ENCODE measurements around the gene NDUFS2. TPM values are rescaled to one million over a fixed set of nuclear protein-coding genes. Genes with fewer than 3 reads are reported as not detected.
"Not testable (repeated sequence)": the region's sequence is repeated elsewhere in the genome, so short reads cannot be mapped to it uniquely, and the experiment has no call there.

NDUFS2 gene
- total RNA-seq, 4 donors from 2014 or later: 206 to 260 (median 226) TPM

- no peak overlapping the region for H3K27ac ChIP-seq
- no peak for DNase-seq
- intact Hi-C loops (cut with DNase I; ENCODE audit: low total_unique reads): no loop called here
- in situ Hi-C loops (cut with MboI; ENCODE audit: low sequenced_read_pairs in 4 of 4): no loop called here
- ATAC-seq: no peak
- H3K36me3 ChIP-seq: no peaks in the 10 kb centered on the region
- H3K9me3 ChIP-seq: no peaks in the 10 kb centered on the region
- no peaks in the 10 kb centered on the region for H3K4me1 ChIP-seq
- no peaks in the 10 kb centered on the region for H3K27me3 ChIP-seq
- TF ChIP-seq POLR2A (IDR thresholded peaks at IDR 0.05): no peak
- TF ChIP-seq CTCF (IDR thresholded peaks at IDR 0.05 in 4 of 5, conservative IDR thresholded peaks at IDR 0.05 in 1 of 5): no peak
- H3K4me3 ChIP-seq: no peak overlapping the region
Observed at GRCh38 chr1:161242313-161242712, 40.1 kb downstream of the NDUFS2 start.

- Histone ChIP-seq H3K27ac (no peak overlapping the region), H3K4me3 (no peak overlapping the region), H3K9me3 (no peaks in the 10 kb centered on the region), H3K4me1 (no peaks in the 10 kb centered on the region), H3K27me3 (no peaks in the 10 kb centered on the region), H3K36me3 (no peaks in the 10 kb centered on the region)
- in situ Hi-C loops (cut with MboI; ENCODE audit: low sequenced_read_pairs in 4 of 4) (no loop called here), intact Hi-C loops (cut with DNase I; ENCODE audit: low total_unique reads) (no loop called here)
- TF ChIP-seq CTCF (IDR thresholded peaks at IDR 0.05 in 4 of 5, conservative IDR thresholded peaks at IDR 0.05 in 1 of 5) (no peak), POLR2A (IDR thresholded peaks at IDR 0.05) (no peak)
- no peak for ATAC-seq
- no peak for DNase-seq
Observed at GRCh38 chr1:161244888-161245287, 42.7 kb downstream of the NDUFS2 start.

- intact Hi-C loops (cut with DNase I; ENCODE audit: low total_unique reads); H3K27me3 ChIP-seq: not testable (repeated sequence)
Observed at GRCh38 chr1:161250100-161250499, 47.9 kb downstream of the NDUFS2 start.

GRCh38 chr1:161250829-161251228, 48.7 kb downstream of the NDUFS2 start:
- Histone ChIP-seq H3K9me3 (no peaks in the 10 kb centered on the region), H3K4me3 (no peak overlapping the region), H3K27ac (no peak overlapping the region), H3K27me3 (no peaks in the 10 kb centered on the region), H3K36me3 (no peaks in the 10 kb centered on the region), H3K4me1 (no peaks in the 10 kb centered on the region)
- in situ Hi-C loops (cut with MboI; ENCODE audit: low sequenced_read_pairs in 4 of 4): no loop called here
- intact Hi-C loops (cut with DNase I; ENCODE audit: low total_unique reads): no loop called here
- TF ChIP-seq POLR2A (IDR thresholded peaks at IDR 0.05) (no peak), CTCF (IDR thresholded peaks at IDR 0.05 in 4 of 5, conservative IDR thresholded peaks at IDR 0.05 in 1 of 5) (no peak)
- DNase-seq: no peak
- no peak for ATAC-seq

More at GRCh38 chr1:161250100-161250499, 47.9 kb downstream of the NDUFS2 start:
- H3K36me3 ChIP-seq; H3K9me3 ChIP-seq; H3K4me3 ChIP-seq; in situ Hi-C loops (cut with MboI; ENCODE audit: low sequenced_read_pairs in 4 of 4); H3K27ac ChIP-seq; ATAC-seq; DNase-seq; H3K4me1 ChIP-seq: not testable (repeated sequence)

GRCh38 chr1:161251579-161251978, 49.4 kb downstream of the NDUFS2 start:
- ATAC-seq (no peak), DNase-seq (no peak)
- Histone ChIP-seq H3K9me3 (peaks cover 0 to under 1% (median 0%) of the 10 kb centered on the region in 3 donors), H3K4me1 (no peaks in the 10 kb centered on the region), H3K36me3 (no peaks in the 10 kb centered on the region), H3K4me3 (no peak overlapping the region), H3K27ac (no peak overlapping the region), H3K27me3 (peaks cover 0 to 2% (median 0%) of the 10 kb centered on the region in 3 donors)
- in situ Hi-C loops (cut with MboI; ENCODE audit: low sequenced_read_pairs in 4 of 4): no loop called here
- intact Hi-C loops (cut with DNase I; ENCODE audit: low total_unique reads): no loop called here
- TF ChIP-seq CTCF (IDR thresholded peaks at IDR 0.05 in 4 of 5, conservative IDR thresholded peaks at IDR 0.05 in 1 of 5) (no peak), POLR2A (IDR thresholded peaks at IDR 0.05) (no peak)

GRCh38 chr1:161255302-161255701, 53.1 kb downstream of the NDUFS2 start:
- DNase-seq; intact Hi-C loops (cut with DNase I; ENCODE audit: low total_unique reads); H3K36me3 ChIP-seq; H3K27ac ChIP-seq; H3K4me1 ChIP-seq; in situ Hi-C loops (cut with MboI; ENCODE audit: low sequenced_read_pairs in 4 of 4); ATAC-seq; H3K9me3 ChIP-seq; H3K4me3 ChIP-seq: not testable (repeated sequence)
- H3K27me3 ChIP-seq: peaks cover 22 to 38% (median 34%) of the 10 kb centered on the region in 3 donors

GRCh38 chr1:161255955-161256520, 53.9 kb downstream of the NDUFS2 start:
- in situ Hi-C loops (cut with MboI; ENCODE audit: low sequenced_read_pairs in 4 of 4); H3K4me3 ChIP-seq; DNase-seq; H3K36me3 ChIP-seq; ATAC-seq; H3K9me3 ChIP-seq; H3K4me1 ChIP-seq; H3K27ac ChIP-seq; intact Hi-C loops (cut with DNase I; ENCODE audit: low total_unique reads): not testable (repeated sequence)
- H3K27me3 ChIP-seq: peaks cover 30 to 45% (median 41%) of the 10 kb centered on the region in 3 donors

GRCh38 chr1:161257109-161257508, 54.9 kb downstream of the NDUFS2 start:
- H3K9me3 ChIP-seq; intact Hi-C loops (cut with DNase I; ENCODE audit: low total_unique reads); ATAC-seq; DNase-seq; H3K4me3 ChIP-seq; H3K36me3 ChIP-seq; H3K27ac ChIP-seq; H3K4me1 ChIP-seq; in situ Hi-C loops (cut with MboI; ENCODE audit: low sequenced_read_pairs in 4 of 4): not testable (repeated sequence)
- peaks cover 38 to 46% (median 41%) of the 10 kb centered on the region in 3 donors for H3K27me3 ChIP-seq

Measured in gastrocnemius medialis (tissue), 4 donors.